ENCODE data around the gene RYR2. TPM values are rescaled to one million over a fixed set of nuclear protein-coding genes. Genes with fewer than 3 reads are reported as not detected.
"Not testable (repeated sequence)": the region's sequence is repeated elsewhere in the genome, so short reads cannot be mapped to it uniquely, and the experiment has no call there.

Gene RYR2
- total RNA-seq, 1 donor from 2014 or later: 0.19 TPM

DNA sequence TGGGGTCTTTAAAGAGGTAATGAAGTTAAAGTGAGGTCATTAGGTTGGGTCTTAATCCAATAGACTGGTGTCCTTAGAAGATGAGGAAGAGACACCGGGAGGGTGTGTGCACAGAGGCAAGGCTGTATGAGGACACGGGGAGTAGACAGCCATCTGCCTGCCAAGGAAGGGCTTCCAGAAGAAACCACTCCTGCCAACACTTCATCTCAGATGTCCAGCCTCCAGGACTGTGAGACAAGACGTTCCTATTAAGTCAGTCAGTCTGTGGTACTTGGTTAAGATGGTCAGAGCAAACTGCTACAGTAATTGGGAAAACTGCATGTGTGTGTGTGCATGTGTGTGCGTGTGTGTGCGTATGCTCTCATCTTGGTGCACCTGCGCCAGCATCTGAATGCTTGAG is 77.1 kb downstream of the RYR2 start:
- no peaks in the 10 kb centered on the region for H3K4me1 Mint-ChIP-seq (ENCODE audit: low read depth)
- DNase-seq (ENCODE audit: low spot score, unreplicated experiment): no peak
- no peak overlapping the region for H3K4me3 Mint-ChIP-seq (ENCODE audit: low read depth)
- no peak overlapping the region for H3K27ac Mint-ChIP-seq
- no peaks in the 10 kb centered on the region for H3K27me3 Mint-ChIP-seq
- H3K36me3 Mint-ChIP-seq (ENCODE audit: insufficient read depth): no peaks in the 10 kb centered on the region
- H3K9me3 Mint-ChIP-seq (ENCODE audit: low read depth): no peaks in the 10 kb centered on the region
- TF ChIP-seq, protein P1, sequence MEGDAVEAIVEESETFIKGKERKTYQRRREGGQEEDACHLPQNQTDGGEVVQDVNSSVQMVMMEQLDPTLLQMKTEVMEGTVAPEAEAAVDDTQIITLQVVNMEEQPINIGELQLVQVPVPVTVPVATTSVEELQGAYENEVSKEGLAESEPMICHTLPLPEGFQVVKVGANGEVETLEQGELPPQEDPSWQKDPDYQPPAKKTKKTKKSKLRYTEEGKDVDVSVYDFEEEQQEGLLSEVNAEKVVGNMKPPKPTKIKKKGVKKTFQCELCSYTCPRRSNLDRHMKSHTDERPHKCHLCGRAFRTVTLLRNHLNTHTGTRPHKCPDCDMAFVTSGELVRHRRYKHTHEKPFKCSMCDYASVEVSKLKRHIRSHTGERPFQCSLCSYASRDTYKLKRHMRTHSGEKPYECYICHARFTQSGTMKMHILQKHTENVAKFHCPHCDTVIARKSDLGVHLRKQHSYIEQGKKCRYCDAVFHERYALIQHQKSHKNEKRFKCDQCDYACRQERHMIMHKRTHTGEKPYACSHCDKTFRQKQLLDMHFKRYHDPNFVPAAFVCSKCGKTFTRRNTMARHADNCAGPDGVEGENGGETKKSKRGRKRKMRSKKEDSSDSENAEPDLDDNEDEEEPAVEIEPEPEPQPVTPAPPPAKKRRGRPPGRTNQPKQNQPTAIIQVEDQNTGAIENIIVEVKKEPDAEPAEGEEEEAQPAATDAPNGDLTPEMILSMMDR (IDR thresholded peaks at IDR 0.05; ENCODE audit: unreplicated experiment): no peak

DNA sequence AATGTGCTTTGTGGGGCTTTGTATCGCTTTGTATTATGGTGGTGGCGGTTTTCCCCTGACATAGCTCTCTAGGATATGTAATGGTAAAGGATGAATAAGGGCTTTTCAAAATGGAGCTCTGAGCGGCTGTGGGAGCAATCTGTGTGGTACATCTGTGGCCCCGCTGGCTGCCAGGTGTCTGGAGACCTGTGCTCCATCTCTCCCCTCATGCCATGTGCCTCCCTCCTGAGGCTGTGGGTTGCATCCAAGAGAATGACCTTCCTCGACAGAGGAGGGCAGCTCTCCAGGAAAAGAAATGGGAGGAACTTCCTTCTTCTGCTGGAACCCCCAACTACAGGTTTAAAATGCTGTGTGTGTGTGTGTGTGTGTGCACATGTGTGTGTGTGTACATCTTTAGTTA is 78.7 kb downstream of the RYR2 start:
- H3K4me1 Mint-ChIP-seq (ENCODE audit: low read depth): no peaks in the 10 kb centered on the region
- TF ChIP-seq, protein P1 (IDR thresholded peaks at IDR 0.05; ENCODE audit: unreplicated experiment): no peak
- no peak overlapping the region for H3K27ac Mint-ChIP-seq

DNA sequence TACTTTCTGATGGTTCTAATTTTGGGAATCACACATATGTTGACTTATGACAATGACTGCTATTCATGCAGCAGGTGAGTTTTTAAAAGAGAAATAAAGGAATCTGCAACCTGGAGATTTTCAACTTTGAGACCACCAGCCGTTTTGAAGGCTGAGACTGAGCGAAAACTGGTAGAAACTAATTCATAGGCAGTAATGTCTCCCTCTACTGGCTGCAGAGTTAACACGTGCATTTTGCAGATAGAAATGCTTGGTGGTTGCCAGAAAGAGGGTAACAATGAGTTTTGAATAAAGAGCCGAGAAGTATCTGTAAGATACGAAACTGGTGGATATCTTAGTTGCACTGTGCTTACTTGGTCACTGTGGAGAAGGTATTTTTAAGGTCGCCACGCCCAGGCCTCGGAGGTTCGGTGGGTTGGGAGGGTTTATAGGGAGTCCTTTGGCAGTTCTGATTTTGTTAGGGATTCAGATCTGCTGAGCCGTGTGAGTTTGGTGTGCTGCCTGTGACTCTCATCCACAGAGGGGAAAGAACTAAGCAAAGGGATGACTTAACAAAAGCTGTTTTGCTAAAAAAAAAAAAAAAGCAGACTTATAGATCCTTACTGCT is 83.0 kb downstream of the RYR2 start:
- Mint-ChIP-seq H3K27ac (no peak overlapping the region), H3K4me3 (ENCODE audit: low read depth) (no peak overlapping the region)

More for the DNA sequence above, 78.7 kb downstream of the RYR2 start:
- Mint-ChIP-seq H3K27me3 (no peaks in the 10 kb centered on the region), H3K36me3 (ENCODE audit: insufficient read depth) (no peaks in the 10 kb centered on the region), H3K9me3 (ENCODE audit: low read depth) (no peaks in the 10 kb centered on the region), H3K4me3 (ENCODE audit: low read depth) (no peak overlapping the region)
- no peak for DNase-seq (ENCODE audit: low spot score, unreplicated experiment)

DNA sequence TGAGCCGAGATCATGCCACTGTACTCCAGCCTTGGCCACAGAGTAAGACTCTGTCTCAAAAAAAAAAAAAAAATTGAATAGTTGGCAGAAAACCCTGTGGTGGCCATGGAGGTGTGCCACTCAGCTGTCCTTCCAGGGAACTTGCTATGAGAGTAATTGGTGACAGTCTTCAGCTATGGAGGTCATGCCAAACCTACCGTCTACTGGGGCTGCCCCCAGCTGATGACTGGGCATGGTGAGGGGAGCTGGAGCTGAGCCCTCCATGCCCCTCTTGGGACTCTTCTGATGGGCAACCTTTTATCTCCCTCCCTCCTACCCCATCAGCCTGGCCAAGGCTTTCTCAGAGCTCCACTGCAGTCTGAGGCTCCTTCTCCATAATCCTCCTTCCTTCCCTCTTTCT is 84.2 kb downstream of the RYR2 start:
- H3K4me3 Mint-ChIP-seq (ENCODE audit: low read depth): no peak overlapping the region
- H3K9me3 Mint-ChIP-seq (ENCODE audit: low read depth): peaks cover 20% of the 10 kb centered on the region
- no peaks in the 10 kb centered on the region for H3K36me3 Mint-ChIP-seq (ENCODE audit: insufficient read depth)
- no peaks in the 10 kb centered on the region for H3K27me3 Mint-ChIP-seq
- DNase-seq (ENCODE audit: low spot score, unreplicated experiment): no peak
- TF ChIP-seq, protein P1 (IDR thresholded peaks at IDR 0.05; ENCODE audit: unreplicated experiment): no peak
- H3K27ac Mint-ChIP-seq: no peak overlapping the region
- no peaks in the 10 kb centered on the region for H3K4me1 Mint-ChIP-seq (ENCODE audit: low read depth)

More for the DNA sequence above, 83.0 kb downstream of the RYR2 start:
- H3K9me3 Mint-ChIP-seq (ENCODE audit: low read depth): peaks cover 16% of the 10 kb centered on the region
- no peaks in the 10 kb centered on the region for H3K4me1 Mint-ChIP-seq (ENCODE audit: low read depth)
- DNase-seq (ENCODE audit: low spot score, unreplicated experiment): no peak
- no peaks in the 10 kb centered on the region for H3K36me3 Mint-ChIP-seq (ENCODE audit: insufficient read depth)
- TF ChIP-seq, protein P1 (IDR thresholded peaks at IDR 0.05; ENCODE audit: unreplicated experiment): peak; percentile 55
- H3K27me3 Mint-ChIP-seq: no peaks in the 10 kb centered on the region

- H3K4me3 Mint-ChIP-seq (ENCODE audit: low read depth); H3K27me3 Mint-ChIP-seq; H3K36me3 Mint-ChIP-seq (ENCODE audit: insufficient read depth); H3K27ac Mint-ChIP-seq; DNase-seq (ENCODE audit: low spot score, unreplicated experiment); H3K4me1 Mint-ChIP-seq (ENCODE audit: low read depth): not testable (repeated sequence)
- peaks cover 23% of the 10 kb centered on the region for H3K9me3 Mint-ChIP-seq (ENCODE audit: low read depth)
These were observed 85.3 kb downstream of the RYR2 start for GRCh38 chr1:237127301-237127700.

DNA sequence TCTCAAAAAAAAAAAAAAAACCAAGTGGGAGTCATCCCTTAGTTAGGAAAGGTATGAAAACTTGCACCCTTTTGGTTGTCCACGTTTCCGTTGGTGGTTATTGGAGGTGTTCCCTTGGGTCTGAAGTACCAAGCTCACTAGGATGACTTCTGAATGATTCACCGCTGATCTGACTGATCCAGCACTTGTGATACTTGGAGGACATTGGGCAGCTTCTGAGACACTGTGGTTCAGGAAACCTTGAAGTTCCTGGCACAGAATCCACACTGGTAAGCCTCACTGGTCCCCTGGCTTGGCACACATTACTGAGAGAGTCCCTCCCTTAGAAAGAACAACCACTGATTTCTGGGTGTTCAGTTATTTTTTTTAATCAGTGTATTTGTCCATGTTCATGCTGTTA is 91.9 kb downstream of the RYR2 start:
- Mint-ChIP-seq H3K4me1 (ENCODE audit: low read depth) (no peaks in the 10 kb centered on the region), H3K36me3 (ENCODE audit: insufficient read depth) (peaks cover 1% of the 10 kb centered on the region), H3K27ac (no peak overlapping the region), H3K4me3 (ENCODE audit: low read depth) (no peak overlapping the region), H3K9me3 (ENCODE audit: low read depth) (peaks cover 27% of the 10 kb centered on the region), H3K27me3 (no peaks in the 10 kb centered on the region)
- no peak for DNase-seq (ENCODE audit: low spot score, unreplicated experiment)
- TF ChIP-seq, protein P1 (IDR thresholded peaks at IDR 0.05; ENCODE audit: unreplicated experiment): no peak

Data from progenitor cell of endocrine pancreas (in vitro differentiated cells).